Left lung (tissue), 14 donors: ENCODE results near the gene CCDC54. TPM values are rescaled to one million over a fixed set of nuclear protein-coding genes. Genes with fewer than 3 reads are reported as not detected.
"Not testable (repeated sequence)": the region's sequence is repeated elsewhere in the genome, so short reads cannot be mapped to it uniquely, and the experiment has no call there.

Source experiments
- ATAC-seq: fragments of 200-7000 bp; cut with Tn5 transposase; one replicate; pipeline ENCODE4 v1.9.1; 2020; ENCODE audit warnings: moderate library complexity
- DNase-seq, 4 donors: peaks; one replicate each; pipeline ENCODE4 v3.0.0-alpha.2; 2013 to 2020
- H3K27ac ChIP-seq, 2 donors: fragments of 200-600 bp; sonication (generic) in 1 of 2; one replicate each; pipeline versions ENCODE4 v1.5.0 to v1.8.0; 2020 to 2021
- H3K27me3 ChIP-seq, 2 donors: fragments of 200-600 bp; sonication (generic) in 1 of 2; one replicate each; pipeline versions ENCODE4 v1.5.0 to v1.8.0; 2020 to 2021
- H3K36me3 ChIP-seq, 2 donors: fragments of 200-600 bp; sonication (generic) in 1 of 2; one replicate each; pipeline versions ENCODE4 v1.5.0 to v1.8.0; 2020 to 2021
- H3K4me1 ChIP-seq, 2 donors: fragments of 200-600 bp; one replicate each; pipeline ENCODE4 v1.8.0; 2021
- H3K4me3 ChIP-seq, 2 donors: fragments of 200-600 bp; sonication (generic) in 1 of 2; one replicate each; pipeline versions ENCODE4 v1.5.0 to v1.8.0; 2020 to 2021; ENCODE audit warnings: mild to moderate bottlenecking in 1 of 2
- H3K9me3 ChIP-seq, 2 donors: fragments of 200-600 bp; sonication (generic) in 1 of 2; one replicate each; pipeline versions ENCODE4 v1.5.0 to v1.8.0; 2020 to 2021
- intact Hi-C, 2 donors: fragments of 100-400 bp; cut with DNase I; formaldehyde crosslinking; loops; one replicate each; pipeline versions ENCODE4 v1.11.2 to v1.14.2; 2022
- long read RNA-seq, 12 donors: library from polyadenylated mRNA in 2 of 12; unstranded in 2 of 12; transcript quantifications; one replicate each; pipeline ENCODE4 v2.0.0 and lab custom pipeline, GENCODE V29; 2019 to 2026
- polyA plus RNA-seq, 6 donors: library from polyadenylated mRNA; unstranded; fragments of 120-200 nt; gene quantifications; one replicate each; pipeline ENCODE4 v1.2.1, GENCODE V29; 2013; ENCODE audit not compliant: insufficient read length in 6 of 6
- total RNA-seq, 2 donors: library from RNA; stranded (reverse); fragmentation: NEBNext Ultra II Directional; extraction: Animal tissue kit (Norgen Biotek cat#: 25700); gene quantifications; one replicate each; pipeline ENCODE4 v1.2.1, GENCODE V29; 2021
- TF ChIP-seq, protein P1 (sequence below), 2 donors: fragments of 200-600 bp; sonication (generic) in 1 of 2; IDR thresholded peaks; one replicate each; pipeline versions ENCODE4 v1.5.0 to v1.8.0; 2021; ENCODE audit warnings: antibody characterized with exemption in 2 of 2
- donor health status: DM: no; HTN: yes; CAD: no.
- donor health status: DM: no; HTN: no; CAD: no.

CCDC54 gene
- total RNA-seq (not detected), polyA plus RNA-seq (under 1 TPM in 4 of 6 donors, not detected in 2; 0.13 to 0.18 (median 0.15) TPM)
- long read RNA-seq, donor 1: 0 reads
- long read RNA-seq, donor 2: 0 reads
- long read RNA-seq, donor 3: 0 reads
- long read RNA-seq, donor 4: 0 reads
- long read RNA-seq, donor 5: 0 reads
- long read RNA-seq, donor 6, partial matches to known transcripts: 0 of 1 reads
- long read RNA-seq, donor 6, other reads (novel, unspliced or antisense): 0 of 1 reads
- long read RNA-seq, donor 7: 0 reads
- long read RNA-seq, donor 8: 0 reads
- long read RNA-seq, donor 9: 0 reads
- long read RNA-seq, donor 10: 0 reads
- long read RNA-seq, donor 11: 0 reads
- long read RNA-seq, donor 12: 0 reads

DNA sequence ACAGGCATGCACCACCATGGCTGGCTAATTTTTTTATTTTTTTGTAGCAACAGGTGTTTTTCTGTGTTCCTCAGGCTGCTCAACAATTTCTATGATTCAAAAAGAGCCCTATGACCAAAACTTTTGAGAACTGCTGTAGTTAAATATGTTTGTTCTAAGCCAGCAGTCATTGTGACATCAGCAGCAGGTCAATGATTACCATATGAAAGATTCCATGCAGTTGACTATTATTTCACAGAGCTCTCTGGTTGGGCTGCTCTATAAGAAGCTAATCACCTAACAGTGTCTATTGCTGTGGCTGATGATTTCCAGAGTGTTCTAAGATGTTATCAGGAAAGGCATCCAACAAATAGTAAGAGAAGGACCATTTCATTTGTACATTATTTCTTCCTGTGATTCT, at the start of gene CCDC54:
Gene CCDC54 (plus strand): TSS at position 289 of the 400 bp plus-strand sequence. CDS start 149 bp downstream, outside the sequence.
- intact Hi-C loops: no loop called here
- H3K4me1 ChIP-seq: no peaks in the 10 kb centered on the region
- no peak within 1 kb of the TSS for H3K27ac ChIP-seq
- TF ChIP-seq, protein P1, sequence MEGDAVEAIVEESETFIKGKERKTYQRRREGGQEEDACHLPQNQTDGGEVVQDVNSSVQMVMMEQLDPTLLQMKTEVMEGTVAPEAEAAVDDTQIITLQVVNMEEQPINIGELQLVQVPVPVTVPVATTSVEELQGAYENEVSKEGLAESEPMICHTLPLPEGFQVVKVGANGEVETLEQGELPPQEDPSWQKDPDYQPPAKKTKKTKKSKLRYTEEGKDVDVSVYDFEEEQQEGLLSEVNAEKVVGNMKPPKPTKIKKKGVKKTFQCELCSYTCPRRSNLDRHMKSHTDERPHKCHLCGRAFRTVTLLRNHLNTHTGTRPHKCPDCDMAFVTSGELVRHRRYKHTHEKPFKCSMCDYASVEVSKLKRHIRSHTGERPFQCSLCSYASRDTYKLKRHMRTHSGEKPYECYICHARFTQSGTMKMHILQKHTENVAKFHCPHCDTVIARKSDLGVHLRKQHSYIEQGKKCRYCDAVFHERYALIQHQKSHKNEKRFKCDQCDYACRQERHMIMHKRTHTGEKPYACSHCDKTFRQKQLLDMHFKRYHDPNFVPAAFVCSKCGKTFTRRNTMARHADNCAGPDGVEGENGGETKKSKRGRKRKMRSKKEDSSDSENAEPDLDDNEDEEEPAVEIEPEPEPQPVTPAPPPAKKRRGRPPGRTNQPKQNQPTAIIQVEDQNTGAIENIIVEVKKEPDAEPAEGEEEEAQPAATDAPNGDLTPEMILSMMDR (IDR thresholded peaks at IDR 0.05): no peak
- ATAC-seq: no peak
- DNase-seq: no peak
- H3K4me3 ChIP-seq: no peak within 1 kb of the TSS
- no peaks in the 10 kb centered on the region for H3K27me3 ChIP-seq
- H3K9me3 ChIP-seq: no peaks in the 10 kb centered on the region
- no peaks in the 10 kb centered on the region for H3K36me3 ChIP-seq

DNA sequence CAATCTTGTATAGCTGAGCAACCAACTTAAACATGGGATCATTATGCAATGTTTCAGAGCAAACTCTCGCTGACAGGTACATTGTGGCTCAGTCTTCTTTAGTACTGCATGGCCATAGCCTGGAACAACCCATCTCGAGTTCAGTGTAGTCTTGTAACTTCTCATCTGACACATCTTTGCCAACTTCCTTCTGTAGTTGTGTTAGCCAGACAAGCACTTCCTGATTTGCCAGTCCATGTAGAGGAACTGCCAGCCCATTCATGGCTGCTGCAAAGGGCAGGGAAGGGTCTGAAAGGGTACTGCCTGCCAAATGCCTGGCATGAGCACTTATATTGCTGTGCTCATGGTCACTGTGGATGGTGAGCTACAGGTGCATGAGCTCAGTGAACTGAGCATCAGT, 49.2 kb upstream of the CCDC54 start:
- Histone ChIP-seq H3K4me3 (no peak overlapping the region), H3K9me3 (no peaks in the 10 kb centered on the region), H3K27me3 (no peaks in the 10 kb centered on the region), H3K4me1 (no peaks in the 10 kb centered on the region), H3K36me3 (no peaks in the 10 kb centered on the region), H3K27ac (no peak overlapping the region)
- no peak for DNase-seq
- intact Hi-C loops: no loop called here
- ATAC-seq: no peak
- TF ChIP-seq, protein P1 (IDR thresholded peaks at IDR 0.05): no peak

DNA sequence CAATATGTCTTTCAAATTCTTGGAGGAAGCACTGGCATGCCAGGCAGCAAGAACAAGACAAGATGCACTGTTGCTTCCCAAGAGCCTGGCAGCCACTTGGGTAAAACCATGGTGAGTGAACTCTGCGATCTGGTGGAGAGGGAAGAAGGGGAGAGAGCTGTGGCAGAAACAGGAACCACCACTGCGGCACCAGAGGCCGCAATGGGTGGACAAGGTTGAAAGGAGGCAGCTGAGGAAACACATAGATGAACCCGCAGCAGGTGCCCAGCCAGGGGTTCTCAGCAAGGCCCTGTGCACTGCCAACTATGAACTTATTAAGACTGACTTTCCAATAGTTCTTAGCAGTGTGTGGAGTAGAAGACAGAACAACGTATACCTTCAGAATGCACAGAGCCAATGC, 48.2 kb upstream of the CCDC54 start:
- no peak overlapping the region for H3K27ac ChIP-seq
- intact Hi-C loops: no loop called here
- no peaks in the 10 kb centered on the region for H3K36me3 ChIP-seq
- no peak for DNase-seq
- no peak for ATAC-seq
- no peaks in the 10 kb centered on the region for H3K4me1 ChIP-seq
- TF ChIP-seq, protein P1 (IDR thresholded peaks at IDR 0.05): no peak
- H3K9me3 ChIP-seq: no peaks in the 10 kb centered on the region
- H3K27me3 ChIP-seq: no peaks in the 10 kb centered on the region
- H3K4me3 ChIP-seq: no peak overlapping the region

DNA sequence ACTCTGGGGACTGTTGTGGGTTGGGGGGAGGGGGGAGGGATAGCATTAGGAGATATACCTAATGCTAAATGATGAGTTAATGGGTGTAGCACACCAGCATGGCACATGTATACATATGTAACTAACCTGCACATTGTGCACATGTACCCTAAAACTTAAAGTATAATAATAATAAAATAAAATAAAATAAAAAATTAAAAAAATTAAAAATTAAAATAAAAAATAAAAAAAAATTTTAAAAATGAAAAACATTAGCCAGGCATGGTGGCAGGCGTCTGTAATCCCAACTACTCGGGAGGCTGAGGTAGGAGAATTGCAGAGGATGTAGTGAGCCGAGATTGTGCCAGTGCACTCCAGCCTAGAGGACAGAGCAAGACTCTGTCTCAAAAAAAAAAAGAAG, 37.5 kb upstream of the CCDC54 start:
- H3K4me1 ChIP-seq, DNase-seq, H3K27ac ChIP-seq, H3K9me3 ChIP-seq, intact Hi-C loops, H3K36me3 ChIP-seq, H3K4me3 ChIP-seq, ATAC-seq, H3K27me3 ChIP-seq: not testable (repeated sequence)

DNA sequence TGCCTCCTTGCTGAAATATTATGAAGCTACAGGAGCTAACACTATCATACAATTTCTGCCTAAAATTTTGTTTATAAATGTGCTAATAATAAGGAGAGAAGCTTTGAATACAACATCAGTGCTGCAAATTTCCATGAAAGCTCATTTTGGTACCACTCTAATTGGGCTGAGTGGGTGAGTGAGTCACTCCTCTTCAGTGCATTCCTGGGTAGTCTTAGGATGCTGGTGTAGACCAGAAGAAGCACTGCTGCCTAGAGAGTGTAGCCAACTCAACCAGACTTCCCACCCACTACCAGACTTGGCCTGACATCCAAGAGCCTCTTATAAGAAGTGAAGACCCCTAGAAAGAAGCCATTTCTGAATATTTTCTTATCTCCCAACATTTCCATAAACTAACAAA, 32.5 kb upstream of the CCDC54 start:
- no peaks in the 10 kb centered on the region for H3K27me3 ChIP-seq
- ATAC-seq (no peak), DNase-seq (no peak)
- no peak overlapping the region for H3K27ac ChIP-seq
- H3K4me1 ChIP-seq: no peaks in the 10 kb centered on the region
- no peaks in the 10 kb centered on the region for H3K36me3 ChIP-seq
- intact Hi-C loops: no loop called here
- peaks cover 0 to 2% of the 10 kb centered on the region in 2 donors for H3K9me3 ChIP-seq
- TF ChIP-seq, protein P1 (IDR thresholded peaks at IDR 0.05): no peak
- no peak overlapping the region for H3K4me3 ChIP-seq
